GM12801 (cell line): Measurements from ENCODE around the gene LEFTY1.

Source experiments
- CTCF ChIP-seq: IDR thresholded peaks from one replicate; pipeline ENCODE4 v1.5.1; 2011; ENCODE audit warnings: control low read depth; ENCODE audit not compliant: insufficient read length; ENCODE audit errors: extremely low read depth

Gene LEFTY1

GRCh38 chr1:225911191-225912130 lies 22.5 kb upstream of the LEFTY1 start:
- TF ChIP-seq CTCF, result no peak

GRCh38 chr1:225909477-225909876 lies 20.5 kb upstream of the LEFTY1 start:
- no peak for TF ChIP-seq CTCF

- TF ChIP-seq CTCF, result no peak
These were observed 19.8 kb upstream of the LEFTY1 start for GRCh38 chr1:225908773-225909172.

- no peak for TF ChIP-seq CTCF
These were observed 19.2 kb upstream of the LEFTY1 start for GRCh38 chr1:225908013-225908640.

- TF ChIP-seq CTCF, result no peak
These were observed 18.4 kb upstream of the LEFTY1 start for GRCh38 chr1:225907341-225907740.

GRCh38 chr1:225906467-225906866 lies 17.5 kb upstream of the LEFTY1 start:
- TF ChIP-seq CTCF, result no peak

- TF ChIP-seq CTCF, result no peak
These were observed 14.7 kb upstream of the LEFTY1 start for GRCh38 chr1:225903623-225904022.
